NOMO-1 (cell line): ENCODE measurements around the gene ARAP2.

Experiments
- DNase-seq, 2 experiments: peaks; one replicate each; lab custom pipeline; 2025; ENCODE audit not compliant: unreplicated experiment in 2 of 2; lab: John Stamatoyannopoulos, UW

Gene ARAP2

GRCh38 chr4:36138220-36138619 lies 106.1 kb downstream of the ARAP2 start:
- no peak for DNase-seq

- no peak for DNase-seq
Observed at GRCh38 chr4:36137336-36137735, 107.0 kb downstream of the ARAP2 start.

- DNase-seq: peak; percentile 56 to 70
Observed at GRCh38 chr4:36133658-36134057, 110.7 kb downstream of the ARAP2 start.

- DNase-seq: no peak
Observed at GRCh38 chr4:36133086-36133485, 111.2 kb downstream of the ARAP2 start.

GRCh38 chr4:36130641-36131040 lies 113.7 kb downstream of the ARAP2 start:
- no peak for DNase-seq

- DNase-seq: no peak
Observed at GRCh38 chr4:36128689-36129088, 115.6 kb downstream of the ARAP2 start.

- peak in 1 of 2 experiments; percentile 65 for DNase-seq
Observed at GRCh38 chr4:36123906-36124305, 120.4 kb downstream of the ARAP2 start.

GRCh38 chr4:36115312-36115711 lies 129.0 kb downstream of the ARAP2 start:
- peak; percentile 4 to 33 for DNase-seq

- no peak for DNase-seq
Observed at GRCh38 chr4:36111172-36111571, 133.1 kb downstream of the ARAP2 start.

- no peak for DNase-seq
Observed at GRCh38 chr4:36099509-36099908, 144.8 kb downstream of the ARAP2 start.

GRCh38 chr4:36094995-36095394 lies 149.3 kb downstream of the ARAP2 start:
- DNase-seq: no peak

GRCh38 chr4:36091997-36092396 lies 152.3 kb downstream of the ARAP2 start:
- DNase-seq: no peak

- no peak for DNase-seq
Observed at GRCh38 chr4:36088542-36088941, 155.8 kb downstream of the ARAP2 start.

GRCh38 chr4:36086261-36086786 lies 158.0 kb downstream of the ARAP2 start:
- DNase-seq: no peak

- no peak for DNase-seq
Observed at GRCh38 chr4:36082817-36083216, 161.5 kb downstream of the ARAP2 start.

- peak; percentile 1 to 75 for DNase-seq
Observed at GRCh38 chr4:36081185-36081584, 163.1 kb downstream of the ARAP2 start.

- DNase-seq: no peak
Observed at GRCh38 chr4:36079666-36080065, 164.6 kb downstream of the ARAP2 start.

GRCh38 chr4:36078319-36078718 lies 166.0 kb downstream of the ARAP2 start:
- no peak for DNase-seq

GRCh38 chr4:36072529-36072928 lies 171.8 kb downstream of the ARAP2 start:
- no peak for DNase-seq

GRCh38 chr4:36067116-36067515 lies 177.2 kb downstream of the ARAP2 start:
- DNase-seq: peak; percentile 5 to 43

GRCh38 chr4:36065274-36065871 lies 178.9 kb downstream of the ARAP2 start:
- DNase-seq: no peak

GRCh38 chr4:36064117-36064516 lies 180.2 kb downstream of the ARAP2 start:
- DNase-seq: no peak

- no peak for DNase-seq
Observed at GRCh38 chr4:36056136-36056535, 188.2 kb downstream of the ARAP2 start.
